ENCODE measurements around the gene PPARD.

Gene PPARD

GRCh38 chr6:35392773-35393672 is 50.7 kb downstream of the PPARD start:
- no peak for TF ChIP-seq REST (IDR thresholded peaks at IDR 0.05; ENCODE audit: insufficient read depth in 1 of 2, low read depth in 2 of 2, low read length in 2 of 2)
- TF ChIP-seq FOXP2 (optimal IDR thresholded peaks at IDR 0.05; ENCODE audit: borderline replicate concordance, extremely low read depth, extremely low read length, insufficient read depth) = no peak
- TF ChIP-seq SIN3A (IDR thresholded peaks at IDR 0.05; ENCODE audit: borderline replicate concordance, insufficient read depth, low read length) = no peak
- TF ChIP-seq POLR2AphosphoS5 (IDR thresholded peaks at IDR 0.05; ENCODE audit: low read depth, low read length) = no peak
- no peak for TF ChIP-seq TAF1 (IDR thresholded peaks at IDR 0.05; ENCODE audit: borderline replicate concordance, insufficient read depth, low read length)

GRCh38 chr6:35396991-35397390 is 54.6 kb downstream of the PPARD start:
- TF ChIP-seq REST (IDR thresholded peaks at IDR 0.05; ENCODE audit: insufficient read depth in 1 of 2, low read depth in 2 of 2, low read length in 2 of 2) = no peak
- no peak for TF ChIP-seq FOXP2 (optimal IDR thresholded peaks at IDR 0.05; ENCODE audit: borderline replicate concordance, extremely low read depth, extremely low read length, insufficient read depth)
- no peak for TF ChIP-seq SIN3A (IDR thresholded peaks at IDR 0.05; ENCODE audit: borderline replicate concordance, insufficient read depth, low read length)
- TF ChIP-seq POLR2AphosphoS5 (IDR thresholded peaks at IDR 0.05; ENCODE audit: low read depth, low read length) = no peak
- TF ChIP-seq TAF1 (IDR thresholded peaks at IDR 0.05; ENCODE audit: borderline replicate concordance, insufficient read depth, low read length) = no peak

GRCh38 chr6:35397806-35398418 is 55.6 kb downstream of the PPARD start:
- TF ChIP-seq TAF1 (IDR thresholded peaks at IDR 0.05; ENCODE audit: borderline replicate concordance, insufficient read depth, low read length) (no peak), POLR2AphosphoS5 (IDR thresholded peaks at IDR 0.05; ENCODE audit: low read depth, low read length) (no peak), SIN3A (IDR thresholded peaks at IDR 0.05; ENCODE audit: borderline replicate concordance, insufficient read depth, low read length) (no peak), FOXP2 (optimal IDR thresholded peaks at IDR 0.05; ENCODE audit: borderline replicate concordance, extremely low read depth, extremely low read length, insufficient read depth) (no peak), REST (IDR thresholded peaks at IDR 0.05; ENCODE audit: insufficient read depth in 1 of 2, low read depth in 2 of 2, low read length in 2 of 2) (no peak)

- TF ChIP-seq POLR2AphosphoS5 (IDR thresholded peaks at IDR 0.05; ENCODE audit: low read depth, low read length) = no peak
- TF ChIP-seq REST (IDR thresholded peaks at IDR 0.05; ENCODE audit: insufficient read depth in 1 of 2, low read depth in 2 of 2, low read length in 2 of 2) = no peak
- no peak for TF ChIP-seq FOXP2 (optimal IDR thresholded peaks at IDR 0.05; ENCODE audit: borderline replicate concordance, extremely low read depth, extremely low read length, insufficient read depth)
- TF ChIP-seq SIN3A (IDR thresholded peaks at IDR 0.05; ENCODE audit: borderline replicate concordance, insufficient read depth, low read length) = no peak
- TF ChIP-seq TAF1 (IDR thresholded peaks at IDR 0.05; ENCODE audit: borderline replicate concordance, insufficient read depth, low read length) = no peak
These were observed 56.2 kb downstream of the PPARD start for GRCh38 chr6:35398526-35398925.

Data from PFSK-1 (cell line).